OCI-LY7 (cell line): ENCODE data around the gene SLC6A4. TPM values are rescaled to one million over a fixed set of nuclear protein-coding genes. Genes with fewer than 3 reads are reported as not detected.

ENCODE experiments used
- BruUV-seq: library from RNA; stranded (reverse); fragments of 400-500 nt; replicated peaks from 2 replicates; lab custom pipeline; 2021; lab: Mats Ljungman, UMichigan
- CTCF ChIA-PET: fragments of 300-600 bp; sonication (Branson Sonifier 250); formaldehyde crosslinking; loops from one replicate; lab custom pipeline; 2022; ENCODE audit warnings: antibody characterized with exemption; ENCODE audit not compliant: unreplicated experiment; lab: Charles Lee
- POLR2A ChIA-PET: fragments of 300-600 bp; sonication (Branson Sonifier 250); formaldehyde crosslinking; loops from one replicate; lab custom pipeline; 2022; ENCODE audit warnings: antibody characterized with exemption; lab: Charles Lee
- DNase-seq: peaks from one replicate; pipeline ENCODE4 v3.0.0-alpha.2; 2015; ENCODE audit warnings: low spot score
- H2AFZ ChIP-seq: fragments of 200-600 bp; sonication (generic), shearing (Covaris generic); 2 replicates; pipeline ENCODE4 v1.6.1; 2014; ENCODE audit warnings: mild to moderate bottlenecking, antibody characterized with exemption, low read length, moderate library complexity
- H3K27ac ChIP-seq: fragments of 200-600 bp; sonication (generic); 2 replicates; pipeline ENCODE4 v1.5.1; 2014; ENCODE audit warnings: mixed run types, low read depth, mild to moderate bottlenecking, moderate library complexity, low read length, inconsistent platforms; ENCODE audit not compliant: poor library complexity, severe bottlenecking
- H3K36me3 ChIP-seq: fragments of 200-600 bp; sonication (generic); 2 replicates; pipeline ENCODE4 v1.6.1; 2014; ENCODE audit warnings: mild to moderate bottlenecking, antibody characterized with exemption, low read length, moderate library complexity, mixed read lengths; ENCODE audit not compliant: insufficient read depth
- H3K4me1 ChIP-seq: fragments of 200-600 bp; sonication (generic); 2 replicates; pipeline ENCODE4 v1.5.1; 2014; ENCODE audit warnings: mild to moderate bottlenecking, low read length; ENCODE audit not compliant: insufficient read depth, poor library complexity, severe bottlenecking
- H3K4me2 ChIP-seq: fragments of 200-600 bp; sonication (generic); 2 replicates; pipeline ENCODE4 v1.6.1; 2014; ENCODE audit warnings: mild to moderate bottlenecking, low read length
- H3K4me3 ChIP-seq: fragments of 200-600 bp; sonication (generic); 2 replicates; pipeline ENCODE4 v1.5.1; 2014; ENCODE audit warnings: mild to moderate bottlenecking, low read depth, low read length; ENCODE audit not compliant: poor library complexity, severe bottlenecking
- H3K79me2 ChIP-seq: fragments of 200-600 bp; sonication (generic); 2 replicates; pipeline ENCODE4 v1.6.1; 2016; ENCODE audit warnings: low read depth, mild to moderate bottlenecking, low read length, moderate library complexity, mixed read lengths; ENCODE audit not compliant: insufficient read depth
- H3K9me2 ChIP-seq: fragments of 200-600 bp; sonication (generic); 2 replicates; pipeline ENCODE4 v1.6.1; 2016; ENCODE audit warnings: mild to moderate bottlenecking, low read length, mixed read lengths; ENCODE audit not compliant: insufficient read depth
- H3K9me3 ChIP-seq: fragments of 200-600 bp; sonication (generic); 2 replicates; pipeline ENCODE4 v1.6.1; 2014; ENCODE audit warnings: mild to moderate bottlenecking, mixed run types, low read length, mixed read lengths
- H4K20me1 ChIP-seq: fragments of 200-600 bp; sonication (generic); 2 replicates; pipeline ENCODE4 v1.6.1; 2014; ENCODE audit warnings: mild to moderate bottlenecking, antibody characterized with exemption, low read length, moderate library complexity, mixed read lengths; ENCODE audit not compliant: insufficient read depth
- EZH2phosphoT487 ChIP-seq: fragments of 200-600 bp; sonication (generic); IDR thresholded peaks from 2 replicates; pipeline ENCODE4 v1.6.1; 2018; ENCODE audit warnings: low read depth, borderline replicate concordance, mild to moderate bottlenecking, mixed run types, antibody characterized with exemption, low read length, moderate library complexity, mixed read lengths
- intact Hi-C: fragments of 100-400 bp; cut with micrococcal nuclease; formaldehyde crosslinking; loops from one replicate; pipeline ENCODE4 v1.10.0; 2022; ENCODE audit not compliant: unreplicated experiment
- total RNA-seq, 2 experiments: library from RNA; depleted of rRNA in 1 of 2; stranded (reverse); fragments of >200 nt in 1 of 2; shearing (Covaris generic) in 1 of 2; gene quantifications; 2 replicates each; pipeline ENCODE4 v1.2.3, GENCODE V29; 2014 to 2022
- TF ChIP-seq, protein P1 (sequence below): fragments of 200-600 bp; sonication (generic); conservative IDR thresholded peaks from 2 replicates; pipeline ENCODE4 v1.5.1; 2014; ENCODE audit warnings: mild to moderate bottlenecking, antibody characterized with exemption, low read length, moderate library complexity, mixed read lengths

The SLC6A4 gene
- total RNA-seq, 2 experiments from 2014 or later = 0.09 TPM; not detected in 1

DNA sequence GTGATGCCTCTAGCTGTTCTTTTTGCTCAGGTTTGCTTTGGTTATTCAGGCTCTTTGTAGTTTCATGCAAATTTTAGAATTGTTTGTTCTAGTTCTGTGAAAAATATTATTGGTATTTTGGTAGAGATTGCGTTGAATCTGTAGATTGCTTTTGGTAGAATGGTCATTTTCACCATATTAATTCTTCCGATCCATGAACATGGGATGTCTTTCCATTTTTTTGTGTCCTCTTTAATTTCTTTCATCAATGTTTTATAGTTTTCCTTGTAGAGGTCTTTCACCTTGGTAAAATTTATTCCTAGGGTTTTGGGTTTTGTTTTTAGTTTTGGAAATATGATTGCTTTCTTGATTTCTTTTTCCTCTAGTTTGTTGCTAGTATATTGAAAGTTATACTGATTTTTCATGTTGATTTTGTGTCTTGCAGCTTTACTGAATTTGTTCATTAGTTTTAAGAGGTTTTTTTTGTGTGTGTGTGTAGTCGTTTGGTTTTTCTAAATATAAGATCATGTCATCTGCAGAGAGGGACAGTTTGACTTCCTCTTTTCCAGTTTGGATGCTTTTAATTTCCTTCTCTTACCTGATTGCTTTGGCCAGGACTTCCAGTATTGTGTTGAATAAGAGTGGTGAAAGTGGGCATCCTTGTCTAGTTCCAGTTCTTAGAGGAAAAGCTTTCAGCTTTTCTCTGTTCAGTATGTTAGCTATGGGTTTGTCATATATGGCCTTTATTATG lies 76.4 kb downstream of the SLC6A4 start:
- peaks cover 75% of the 10 kb centered on the region for H3K79me2 ChIP-seq
- peaks cover 27% of the 10 kb centered on the region for H3K4me1 ChIP-seq
- no peak for TF ChIP-seq EZH2phosphoT487
- TF ChIP-seq, protein P1, sequence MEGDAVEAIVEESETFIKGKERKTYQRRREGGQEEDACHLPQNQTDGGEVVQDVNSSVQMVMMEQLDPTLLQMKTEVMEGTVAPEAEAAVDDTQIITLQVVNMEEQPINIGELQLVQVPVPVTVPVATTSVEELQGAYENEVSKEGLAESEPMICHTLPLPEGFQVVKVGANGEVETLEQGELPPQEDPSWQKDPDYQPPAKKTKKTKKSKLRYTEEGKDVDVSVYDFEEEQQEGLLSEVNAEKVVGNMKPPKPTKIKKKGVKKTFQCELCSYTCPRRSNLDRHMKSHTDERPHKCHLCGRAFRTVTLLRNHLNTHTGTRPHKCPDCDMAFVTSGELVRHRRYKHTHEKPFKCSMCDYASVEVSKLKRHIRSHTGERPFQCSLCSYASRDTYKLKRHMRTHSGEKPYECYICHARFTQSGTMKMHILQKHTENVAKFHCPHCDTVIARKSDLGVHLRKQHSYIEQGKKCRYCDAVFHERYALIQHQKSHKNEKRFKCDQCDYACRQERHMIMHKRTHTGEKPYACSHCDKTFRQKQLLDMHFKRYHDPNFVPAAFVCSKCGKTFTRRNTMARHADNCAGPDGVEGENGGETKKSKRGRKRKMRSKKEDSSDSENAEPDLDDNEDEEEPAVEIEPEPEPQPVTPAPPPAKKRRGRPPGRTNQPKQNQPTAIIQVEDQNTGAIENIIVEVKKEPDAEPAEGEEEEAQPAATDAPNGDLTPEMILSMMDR = no peak
- DNase-seq = no peak
- peaks cover 75% of the 10 kb centered on the region for H3K36me3 ChIP-seq
- H4K20me1 ChIP-seq = 0 out of 2 replicates have a peak, but pooled peaks cover 4% of the 10 kb centered on the region
- no peak overlapping the region for H2AFZ ChIP-seq
- H3K9me2 ChIP-seq = no peaks in the 10 kb centered on the region
- intact Hi-C loops = no loop called here
- POLR2A ChIA-PET = interaction anchor here (0.6 kb wide), 1 partner anchor 11 kb away, joined by 4 read pairs; no protein-coding TSS in a partner anchor
- CTCF ChIA-PET = no interaction called here
- BruUV-seq = no TSS peak
- H3K4me2 ChIP-seq = peak overlapping the region; percentile 26; the same call in 1 of the 2 replicates
- H3K4me3 ChIP-seq = no peak overlapping the region
- H3K27ac ChIP-seq = no peak overlapping the region
- peaks cover 27% of the 10 kb centered on the region for H3K9me3 ChIP-seq

DNA sequence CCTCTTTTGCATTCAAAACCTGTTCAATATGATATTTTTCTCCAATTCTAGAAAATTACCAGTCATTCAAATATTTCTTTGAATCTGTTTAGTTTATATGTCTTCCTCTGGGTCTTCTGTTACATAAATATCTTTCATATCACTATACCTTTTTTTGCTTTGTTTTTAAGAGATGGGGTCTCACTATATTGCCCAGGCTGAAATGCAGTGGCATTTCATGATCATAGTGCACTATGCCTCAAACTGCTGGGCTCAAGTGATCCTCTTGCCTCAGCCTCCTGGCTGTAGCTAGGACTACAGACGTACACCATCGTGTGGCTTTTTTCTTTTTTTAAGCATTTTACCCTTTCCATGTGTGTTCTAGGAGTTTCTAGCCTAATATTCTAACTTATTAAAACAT lies 80.1 kb downstream of the SLC6A4 start:
- H4K20me1 ChIP-seq = 0 out of 2 replicates have a peak, but pooled peaks cover 6% of the 10 kb centered on the region
- ChIA-PET CTCF (no interaction called here), POLR2A (no interaction called here)
- H3K79me2 ChIP-seq = peaks cover 70% of the 10 kb centered on the region
- TF ChIP-seq, protein P1 = no peak
- no peak for TF ChIP-seq EZH2phosphoT487
- no peak overlapping the region for H3K4me2 ChIP-seq
- H3K4me1 ChIP-seq = peaks cover 27% of the 10 kb centered on the region
- peaks cover 27% of the 10 kb centered on the region for H3K9me3 ChIP-seq
- no peak overlapping the region for H3K27ac ChIP-seq
- no peaks in the 10 kb centered on the region for H3K9me2 ChIP-seq
- intact Hi-C loops = no loop called here
- DNase-seq = no peak
- no TSS peak for BruUV-seq
- H3K36me3 ChIP-seq = peaks cover 56% of the 10 kb centered on the region
- no peak overlapping the region for H3K4me3 ChIP-seq
- no peak overlapping the region for H2AFZ ChIP-seq

DNA sequence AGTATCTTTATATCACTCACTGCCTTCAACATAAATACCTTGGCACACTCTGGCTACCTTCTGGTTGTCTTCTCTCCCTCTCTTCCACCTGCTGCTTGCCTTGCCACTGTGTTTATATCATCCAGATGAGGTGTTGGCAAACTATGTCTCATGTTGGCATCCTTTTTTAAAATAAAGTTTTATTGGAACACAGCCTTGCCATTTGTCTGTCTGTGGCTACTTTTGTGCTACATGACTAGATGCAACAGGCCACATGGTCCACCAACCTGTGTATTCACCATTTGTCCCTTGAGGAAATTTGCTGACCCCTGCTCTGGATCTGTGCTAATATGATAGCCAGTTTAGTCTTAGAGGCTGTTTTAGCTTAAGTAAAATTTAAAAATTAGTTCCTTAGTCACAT lies 82.0 kb downstream of the SLC6A4 start:
- TF ChIP-seq, protein P1 = no peak
- H2AFZ ChIP-seq = no peak overlapping the region
- ChIA-PET POLR2A (no interaction called here), CTCF (no interaction called here)
- H3K4me2 ChIP-seq = no peak overlapping the region
- no TSS peak for BruUV-seq
- peaks cover 64% of the 10 kb centered on the region for H3K79me2 ChIP-seq
- H4K20me1 ChIP-seq = 0 out of 2 replicates have a peak, but pooled peaks cover 6% of the 10 kb centered on the region
- H3K9me2 ChIP-seq = no peaks in the 10 kb centered on the region
- H3K4me3 ChIP-seq = no peak overlapping the region
- no peak overlapping the region for H3K27ac ChIP-seq
- peaks cover 47% of the 10 kb centered on the region for H3K36me3 ChIP-seq
- intact Hi-C loops = no loop called here
- H3K4me1 ChIP-seq = peaks cover 18% of the 10 kb centered on the region
- no peak for DNase-seq
- peaks cover 10% of the 10 kb centered on the region; the same call in 1 of the 2 replicates for H3K9me3 ChIP-seq
